HG02763 (cell line): ENCODE data around the gene TASP1.
"Not testable (repeated sequence)": the region's sequence is repeated elsewhere in the genome, so short reads cannot be mapped to it uniquely, and the experiment has no call there.

Source experiments
- ATAC-seq: cut with Tn5 transposase; IDR thresholded peaks from one replicate; pipeline ENCODE4 v1.9.1; 2021; ENCODE audit warnings: mild to moderate bottlenecking, moderate library complexity; ENCODE audit not compliant: unreplicated experiment

Gene TASP1, protein sequence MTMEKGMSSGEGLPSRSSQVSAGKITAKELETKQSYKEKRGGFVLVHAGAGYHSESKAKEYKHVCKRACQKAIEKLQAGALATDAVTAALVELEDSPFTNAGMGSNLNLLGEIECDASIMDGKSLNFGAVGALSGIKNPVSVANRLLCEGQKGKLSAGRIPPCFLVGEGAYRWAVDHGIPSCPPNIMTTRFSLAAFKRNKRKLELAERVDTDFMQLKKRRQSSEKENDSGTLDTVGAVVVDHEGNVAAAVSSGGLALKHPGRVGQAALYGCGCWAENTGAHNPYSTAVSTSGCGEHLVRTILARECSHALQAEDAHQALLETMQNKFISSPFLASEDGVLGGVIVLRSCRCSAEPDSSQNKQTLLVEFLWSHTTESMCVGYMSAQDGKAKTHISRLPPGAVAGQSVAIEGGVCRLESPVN

DNA sequence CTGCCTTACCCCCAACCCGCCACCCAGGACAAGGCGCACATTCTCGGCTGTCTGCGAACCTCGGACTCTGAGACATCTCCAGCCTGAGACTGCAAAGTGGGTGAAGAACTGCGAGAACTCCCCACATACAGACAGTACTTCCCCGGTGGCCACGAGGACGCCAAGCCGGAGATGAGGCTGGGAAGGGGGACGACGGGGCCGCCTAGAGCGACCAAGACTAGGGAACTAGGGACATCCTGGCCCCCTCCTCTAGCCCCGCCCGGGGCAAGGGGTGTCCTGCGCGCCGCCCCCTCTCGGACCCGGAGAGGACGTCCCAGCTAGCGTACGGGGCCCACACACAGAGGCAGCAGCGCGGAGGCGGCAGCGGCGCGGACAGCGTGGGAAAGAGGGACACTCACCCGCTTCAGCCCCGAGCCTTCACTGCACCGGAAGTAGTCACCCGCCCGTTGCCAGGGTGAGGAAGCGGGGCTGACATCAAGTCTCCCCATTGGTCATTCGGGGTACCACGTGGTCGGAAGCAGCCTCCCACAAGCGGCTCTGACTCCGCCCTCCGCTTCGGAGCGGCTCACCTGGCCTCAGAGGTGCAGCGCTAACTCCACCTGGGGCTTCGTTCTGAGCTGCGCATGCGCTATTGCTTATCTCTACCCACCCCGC is at the start of gene TASP1:
TASP1 (minus strand) TSS at position 437 of the 654 bp plus-strand sequence. CDS start 8,854 bp downstream, outside the sequence.
- ATAC-seq: peak; percentile 100

DNA sequence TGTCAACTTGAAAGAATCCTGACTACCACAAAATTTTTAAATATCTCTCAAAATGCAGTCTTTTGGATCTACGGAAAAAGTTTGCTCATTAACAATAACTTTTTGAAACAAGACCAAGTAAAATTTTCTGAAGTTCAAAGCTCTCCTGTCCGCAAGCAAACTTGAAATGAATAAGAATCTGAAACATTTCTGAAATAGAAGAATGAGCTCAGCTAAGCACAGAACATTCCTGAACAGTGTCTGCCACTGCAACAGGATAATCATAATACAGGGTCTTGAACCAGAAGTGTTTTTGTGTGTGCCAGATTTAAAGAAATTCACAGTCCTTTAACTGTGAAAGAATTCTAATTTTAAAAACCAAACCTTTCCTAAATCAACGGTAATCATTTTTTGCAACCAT is 49.1 kb upstream of the TASP1 start:
- ATAC-seq: no peak

DNA sequence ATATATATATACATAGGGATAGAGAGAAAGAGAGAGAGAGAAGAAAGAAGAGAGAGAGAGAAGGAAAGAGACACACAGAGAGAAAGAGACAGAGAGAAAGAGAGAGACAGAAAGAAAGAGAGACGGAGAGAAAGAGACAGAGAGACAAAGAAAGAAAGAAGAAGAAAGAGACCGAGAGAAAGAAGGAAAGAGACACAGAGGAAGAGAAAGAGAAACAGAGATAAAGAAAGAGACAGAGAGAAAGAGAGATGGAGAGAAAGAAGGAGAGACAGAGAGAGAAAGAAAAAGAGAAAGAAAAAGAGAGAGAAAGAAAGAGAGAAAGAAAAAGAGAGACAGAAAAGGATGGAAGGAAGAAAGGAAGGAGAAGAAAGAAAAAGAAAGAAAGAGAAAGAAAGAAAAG is 46.9 kb upstream of the TASP1 start:
- no peak for ATAC-seq

DNA sequence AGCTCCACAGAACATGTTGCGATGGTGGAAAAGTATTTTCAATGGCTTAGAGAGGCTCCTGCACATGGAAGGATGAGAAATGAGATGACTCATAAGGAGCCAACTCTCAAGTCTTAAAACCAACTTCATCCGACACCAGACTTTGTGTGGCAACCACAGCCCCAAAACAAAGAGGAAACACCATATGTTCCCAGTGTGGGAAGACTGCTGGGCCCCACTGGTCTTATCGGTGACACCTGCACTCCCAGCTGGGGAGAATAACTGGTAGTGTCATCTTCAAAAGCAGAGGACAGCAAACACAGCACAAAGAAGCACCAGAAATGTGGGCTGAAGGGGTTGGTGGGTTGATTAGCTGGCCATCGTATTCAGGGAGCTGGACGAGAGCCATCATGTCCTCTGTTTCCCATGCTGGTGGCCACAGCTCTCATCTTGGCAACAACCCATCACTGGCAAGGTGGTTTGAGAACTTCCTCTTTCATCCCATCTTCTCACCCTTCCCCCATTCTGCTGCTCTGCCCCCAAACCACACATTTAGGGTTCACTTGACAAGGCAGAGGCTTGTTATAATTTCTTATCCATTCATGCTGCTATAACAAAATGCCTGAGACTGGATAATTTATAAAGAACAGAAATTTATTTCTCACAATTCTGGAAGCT is 46.0 kb upstream of the TASP1 start:
- peak; percentile 72 for ATAC-seq

DNA sequence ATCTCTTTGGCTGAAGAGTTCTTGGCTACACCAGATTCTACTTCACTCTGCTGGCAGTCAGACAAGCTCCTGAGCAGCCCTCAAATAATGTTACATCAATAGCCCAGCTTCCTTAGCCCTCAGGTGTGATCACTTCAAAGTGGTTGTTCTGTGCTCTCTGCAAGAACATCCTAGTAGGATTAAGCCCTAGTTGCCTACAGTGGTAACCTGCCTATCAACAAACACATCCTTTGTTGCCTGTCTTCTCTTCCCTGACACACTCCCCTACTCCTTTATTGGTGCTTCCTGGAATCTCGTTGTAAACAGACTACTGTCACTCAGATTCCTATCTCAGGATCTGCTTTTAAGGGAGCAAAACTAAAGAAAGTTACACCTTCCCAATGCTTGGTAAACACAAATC is 45.1 kb upstream of the TASP1 start:
- no peak for ATAC-seq

DNA sequence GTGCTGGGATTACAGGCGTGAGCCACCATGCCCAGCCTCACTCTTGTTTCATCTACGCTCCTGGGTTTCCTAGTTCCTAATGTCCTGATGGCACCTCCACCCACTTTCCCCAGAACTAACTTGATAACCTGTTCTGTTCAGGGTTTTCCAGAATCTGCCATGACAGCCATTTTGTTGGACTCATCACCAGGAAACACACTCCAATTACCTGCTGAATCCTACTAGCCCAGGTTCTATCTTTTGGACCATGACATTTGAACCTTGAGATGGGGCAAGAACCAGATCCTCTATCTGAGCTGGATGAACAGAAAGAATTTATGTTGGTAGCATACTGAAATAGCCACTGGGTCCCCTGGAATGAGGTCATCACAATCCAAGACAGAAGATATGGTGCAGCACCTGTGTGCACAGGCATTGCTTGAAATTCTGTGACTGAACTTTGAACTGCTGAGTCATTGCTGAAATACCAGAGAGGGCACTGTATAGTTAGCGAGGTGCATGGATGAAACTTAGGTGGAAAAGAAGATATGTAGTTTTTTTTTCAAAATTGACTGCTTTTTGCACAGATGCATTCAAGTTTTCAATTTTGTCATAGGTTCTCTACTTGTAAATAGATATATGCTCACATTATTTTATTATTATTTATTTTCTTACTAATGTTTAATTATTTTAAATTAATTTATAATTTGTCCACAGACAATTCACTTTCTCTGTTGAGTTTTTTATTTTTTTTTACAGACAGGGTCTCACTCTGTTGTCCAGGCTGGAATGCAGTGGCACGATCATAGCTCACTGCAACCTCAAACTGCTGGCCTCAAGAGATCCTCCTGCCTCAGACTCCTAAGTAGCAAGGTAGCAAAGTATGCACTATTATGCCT is 42.8 kb upstream of the TASP1 start:
- ATAC-seq: peak; percentile 84

DNA sequence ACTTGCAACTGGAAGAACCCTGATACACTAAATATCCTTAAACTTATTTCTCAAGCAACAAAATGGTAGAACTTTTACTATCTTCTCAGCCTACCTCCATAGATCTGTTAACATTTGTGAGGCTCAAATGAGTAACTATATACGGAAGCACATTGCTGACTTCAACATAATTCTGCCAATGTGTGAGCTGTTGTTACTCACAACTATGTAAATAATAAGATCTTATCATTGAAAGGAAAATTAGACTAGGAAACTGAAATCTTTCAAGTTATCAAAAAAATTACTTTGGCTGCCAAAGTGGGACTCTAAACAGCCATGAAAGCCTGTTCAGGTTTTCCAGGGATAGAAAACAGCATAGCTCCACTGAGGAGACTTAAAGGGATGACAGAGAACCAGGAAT is 40.2 kb upstream of the TASP1 start:
- ATAC-seq: no peak

DNA sequence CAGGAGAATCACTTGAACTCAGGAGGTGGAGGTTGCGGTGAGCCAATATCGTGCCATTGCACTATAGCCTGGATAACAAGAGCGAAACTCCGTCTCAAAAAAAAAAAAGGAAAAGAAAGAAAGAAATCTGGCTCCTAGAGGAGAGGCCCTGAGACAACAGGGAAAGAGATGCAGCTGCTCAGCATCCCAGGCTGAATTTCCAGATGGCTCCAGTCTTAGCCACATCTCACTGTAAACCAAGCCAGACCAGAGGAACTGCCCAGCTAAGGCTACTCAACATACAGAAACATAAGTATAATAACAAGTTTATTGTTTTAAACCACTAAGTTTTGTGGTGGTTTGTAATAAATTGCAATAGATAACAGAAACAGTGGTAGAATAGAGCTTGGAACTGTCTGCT is 38.5 kb upstream of the TASP1 start:
- no peak for ATAC-seq

DNA sequence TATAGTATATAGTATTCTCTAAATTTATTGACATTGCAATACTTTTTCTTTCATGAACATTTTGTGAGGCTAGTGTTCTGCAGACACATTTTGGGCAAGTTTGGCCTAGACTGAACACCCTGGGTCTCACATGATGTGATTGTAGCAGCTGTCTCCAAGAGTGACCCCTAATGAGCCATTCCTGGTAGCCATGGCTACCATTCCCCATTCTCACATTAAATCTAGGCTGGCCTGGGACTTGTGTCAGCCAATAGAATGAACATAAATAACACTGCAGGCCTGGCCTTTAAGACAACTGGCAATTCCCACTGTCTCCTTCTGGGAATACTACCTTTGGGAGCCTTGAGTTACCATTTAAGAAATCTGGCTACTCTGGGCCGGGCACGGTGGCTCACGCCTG is 38.0 kb upstream of the TASP1 start:
- ATAC-seq: no peak

DNA sequence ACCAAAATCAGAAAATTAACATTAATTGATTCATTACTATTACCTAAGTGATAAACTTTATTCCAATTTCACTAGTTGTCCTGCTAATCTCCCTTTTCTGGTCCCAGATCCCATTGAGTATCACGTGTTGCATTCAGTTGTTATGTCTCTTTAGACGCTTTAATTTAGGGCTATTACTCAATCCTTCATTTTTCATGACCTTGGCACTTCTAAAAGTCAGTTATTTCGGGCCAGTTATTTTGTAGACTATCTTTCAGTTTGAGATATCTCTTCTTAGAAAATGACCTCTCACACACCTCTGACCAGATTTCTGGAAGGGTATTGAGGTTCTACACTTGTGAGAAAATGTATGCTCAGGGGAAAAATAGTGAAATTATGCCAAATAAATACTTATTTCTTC is 34.0 kb upstream of the TASP1 start:
- no peak for ATAC-seq

DNA sequence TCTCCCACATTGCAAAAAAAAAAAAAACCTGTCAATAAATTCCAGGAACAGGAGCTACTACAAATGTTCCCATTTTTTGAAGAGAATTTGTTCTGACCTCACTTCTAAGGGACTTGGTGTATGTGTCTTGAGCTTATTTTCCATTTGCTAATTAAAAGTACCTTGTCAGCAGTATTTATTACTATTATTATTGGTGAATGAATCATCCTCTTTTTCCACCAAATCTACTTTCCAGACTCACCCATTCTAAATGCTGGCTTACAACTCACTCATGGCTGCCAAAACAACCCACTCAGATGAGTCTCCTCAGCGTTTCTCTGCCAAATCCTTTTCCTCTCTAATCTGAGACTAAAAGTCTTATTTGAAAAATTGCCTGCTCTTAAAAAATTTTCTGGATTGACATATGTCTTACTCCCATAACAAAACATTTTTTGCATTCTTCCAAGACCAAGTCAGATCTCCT is 33.2 kb upstream of the TASP1 start:
- no peak for ATAC-seq

DNA sequence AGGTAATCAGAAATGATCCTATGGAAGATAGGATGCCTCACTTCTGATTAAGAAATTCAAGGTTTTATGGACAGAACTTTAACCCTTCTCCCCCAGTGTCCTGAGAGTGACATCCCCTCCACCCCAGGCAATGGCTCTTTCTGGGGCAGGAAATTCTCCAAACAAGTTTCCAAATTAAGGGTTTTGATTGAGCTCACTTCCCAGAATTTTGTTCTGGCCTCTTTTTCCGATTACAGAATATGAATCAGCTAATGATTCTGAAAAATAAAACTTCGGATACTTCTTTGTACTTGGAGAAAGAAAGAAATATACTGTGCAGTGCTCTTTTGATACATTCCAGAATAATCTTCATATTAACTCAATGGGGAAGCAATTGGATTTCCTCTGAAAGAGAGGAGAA is 32.8 kb upstream of the TASP1 start:
- no peak for ATAC-seq

DNA sequence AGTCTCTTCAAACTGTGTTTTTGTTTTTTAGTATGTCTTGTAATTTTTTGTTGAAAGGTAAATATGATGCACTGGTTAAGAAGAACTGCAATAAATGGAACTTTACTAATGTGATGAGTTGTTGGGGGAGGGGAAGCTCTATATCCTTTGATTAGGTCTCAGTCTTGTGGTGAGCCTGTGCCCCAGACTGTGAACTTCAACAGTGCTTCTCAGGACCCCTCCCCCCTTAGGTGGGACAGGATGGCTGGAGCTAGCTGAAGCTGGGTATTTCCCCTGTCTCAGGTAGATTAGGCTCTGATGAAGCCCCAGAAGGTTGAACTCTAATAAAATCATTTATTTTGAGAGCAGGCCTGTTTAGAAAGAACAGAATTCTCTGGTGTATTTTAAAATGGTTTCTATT is 31.4 kb upstream of the TASP1 start:
- no peak for ATAC-seq

DNA sequence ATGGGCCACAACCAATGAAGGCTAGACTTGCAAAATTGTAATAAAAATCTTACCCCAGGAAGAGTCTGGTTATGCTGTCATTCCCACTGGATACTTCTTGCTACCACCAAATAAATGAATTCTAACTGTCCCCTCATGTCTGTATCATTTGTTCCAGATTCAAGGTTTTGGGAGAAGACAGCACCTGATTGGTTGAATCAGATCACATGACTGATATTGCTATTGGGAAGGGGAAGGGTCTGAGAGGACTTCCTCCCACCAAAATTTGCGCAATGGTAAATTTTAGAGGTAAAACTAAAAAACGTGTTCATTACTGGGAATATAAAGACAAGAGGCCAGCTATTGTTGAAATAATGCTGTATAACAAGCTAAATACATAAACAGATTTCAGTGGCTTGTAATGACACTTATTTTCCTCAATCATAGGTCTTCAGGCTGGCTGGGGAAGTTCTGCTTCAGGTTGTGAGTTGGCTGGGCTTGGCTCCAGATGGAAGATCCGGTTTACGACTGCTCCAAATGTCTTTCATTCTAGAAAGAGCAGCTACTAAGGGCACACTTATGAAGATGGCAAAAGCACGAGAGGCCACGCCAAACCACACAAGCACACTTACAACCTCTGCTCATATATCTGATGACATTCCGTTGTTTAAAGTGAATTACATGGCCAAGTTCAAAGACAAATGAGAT is 27.1 kb upstream of the TASP1 start:
- no peak for ATAC-seq

DNA sequence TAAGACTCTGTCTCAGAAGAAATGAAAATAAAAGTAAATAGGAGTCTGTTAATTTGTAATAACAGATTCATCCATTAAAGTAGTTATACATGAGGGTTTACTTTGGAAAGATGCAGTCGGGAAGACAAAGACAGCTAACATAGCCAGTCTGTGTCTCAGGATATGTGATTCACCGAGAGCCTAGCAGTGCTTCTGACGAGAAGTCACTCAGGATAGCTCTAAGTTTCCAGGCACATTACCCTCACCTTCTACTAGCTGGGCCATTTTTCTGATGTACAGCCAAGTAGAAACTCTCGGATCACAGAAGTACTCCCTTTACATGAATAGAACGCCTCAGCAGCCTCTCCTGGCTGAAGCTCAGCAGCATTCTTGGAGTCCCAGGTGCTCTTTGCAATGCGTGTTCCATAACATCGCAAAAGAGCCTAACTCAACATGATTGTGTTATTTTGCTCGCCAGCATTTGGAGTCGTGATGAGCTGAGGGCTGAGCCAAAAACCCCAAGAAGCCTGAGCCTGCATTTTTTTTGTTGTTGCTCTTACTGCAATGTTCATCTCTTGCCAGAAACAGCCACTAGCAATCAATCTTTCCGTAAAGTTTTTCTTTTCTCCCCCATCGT is 22.4 kb upstream of the TASP1 start:
- no peak for ATAC-seq

DNA sequence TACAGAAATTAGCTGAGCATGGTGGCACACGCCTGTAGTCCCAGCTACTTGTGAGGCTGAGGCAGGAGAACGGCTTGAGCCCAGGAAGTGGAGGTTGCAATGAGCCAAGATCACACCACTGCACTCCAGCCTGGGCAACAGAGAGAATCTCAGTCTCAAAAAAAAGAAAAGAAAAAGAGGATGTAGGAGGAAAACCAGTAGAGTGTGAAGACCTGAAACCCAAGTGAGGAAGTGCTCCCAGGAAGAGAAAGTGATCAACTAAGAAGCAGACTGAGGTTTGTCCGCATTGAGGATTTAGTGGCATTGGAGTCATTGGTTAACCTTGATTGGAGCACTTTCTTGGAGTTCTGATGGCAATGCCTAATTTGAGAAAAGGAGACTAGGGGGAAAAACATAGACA is 20.6 kb upstream of the TASP1 start:
- peak; percentile 86 for ATAC-seq

DNA sequence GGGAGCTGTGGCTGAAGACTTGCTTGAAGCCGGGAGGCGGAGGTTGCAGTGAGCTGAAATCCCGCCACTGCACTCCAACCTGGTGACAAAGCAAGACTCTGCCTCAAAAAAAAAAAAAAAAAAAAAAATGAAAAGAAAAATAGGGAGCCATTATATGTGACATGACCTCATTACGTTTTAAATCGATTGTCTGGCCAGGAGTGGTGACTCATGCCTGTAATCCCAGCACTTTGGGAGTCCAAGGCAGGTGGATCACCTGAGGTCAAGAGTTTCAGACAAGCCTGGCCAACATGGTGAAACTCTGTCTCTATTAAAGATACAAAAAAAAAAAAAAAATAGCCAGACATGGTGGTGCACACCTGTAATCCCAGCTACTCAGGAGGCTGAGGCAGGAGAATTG is 19.3 kb upstream of the TASP1 start:
- not testable (repeated sequence) for ATAC-seq

DNA sequence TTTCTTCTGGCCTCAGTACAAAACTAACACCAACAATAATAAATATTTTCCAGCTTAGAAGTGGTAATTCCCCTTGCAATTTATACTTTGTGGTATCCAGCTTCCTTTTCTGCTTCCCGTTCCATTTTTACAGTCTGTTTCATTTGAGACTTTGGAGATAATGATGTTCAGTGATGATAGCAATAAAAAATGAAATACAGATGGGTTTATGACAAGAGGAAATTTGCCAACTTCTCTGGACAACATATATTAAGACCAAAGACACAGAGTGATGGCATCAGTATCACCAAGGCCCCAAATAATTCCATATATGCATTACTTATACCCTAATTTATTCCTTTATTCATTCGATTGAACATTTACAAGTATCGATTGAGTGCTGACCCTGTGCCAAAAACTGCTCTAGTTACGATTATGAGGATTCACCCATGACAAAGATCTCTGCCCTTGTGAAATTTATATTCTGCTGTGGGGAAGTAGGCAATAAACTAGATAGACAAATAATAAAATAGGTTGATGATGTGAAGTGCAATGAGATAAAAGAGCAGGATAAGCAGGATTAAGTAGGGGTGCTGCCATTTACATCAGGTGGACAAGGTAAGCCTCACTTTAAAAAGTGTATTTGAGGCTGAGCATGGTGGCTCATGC is 18.1 kb upstream of the TASP1 start:
- no peak for ATAC-seq

DNA sequence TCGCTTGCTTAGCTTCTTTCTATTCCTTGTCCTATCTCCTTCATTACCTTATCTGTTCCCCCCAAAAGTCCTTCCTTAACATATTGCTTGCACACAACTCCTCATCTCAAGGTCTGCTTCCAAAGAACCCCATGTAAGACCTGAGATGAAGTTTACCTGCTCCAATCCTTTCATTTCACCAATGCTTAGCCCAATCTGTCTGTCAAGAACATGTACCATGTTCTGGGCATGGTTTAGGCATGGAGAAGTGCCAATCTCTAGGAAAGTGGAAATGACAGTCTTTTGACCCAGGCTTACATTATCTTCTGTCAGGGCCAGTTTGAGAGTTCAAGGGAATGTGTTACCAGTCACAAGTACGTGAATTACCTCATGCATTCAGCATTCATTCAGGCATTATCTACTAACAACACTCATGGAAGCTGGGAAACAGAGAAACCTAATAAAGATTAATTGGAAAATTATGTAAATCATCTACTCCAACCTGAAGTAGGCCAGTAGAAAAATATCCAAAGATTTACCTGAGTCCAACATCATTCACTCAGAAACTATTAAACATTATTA is 15.8 kb upstream of the TASP1 start:
- no peak for ATAC-seq
